Measurements from ENCODE around the gene SYT7.

The SYT7 gene

DNA sequence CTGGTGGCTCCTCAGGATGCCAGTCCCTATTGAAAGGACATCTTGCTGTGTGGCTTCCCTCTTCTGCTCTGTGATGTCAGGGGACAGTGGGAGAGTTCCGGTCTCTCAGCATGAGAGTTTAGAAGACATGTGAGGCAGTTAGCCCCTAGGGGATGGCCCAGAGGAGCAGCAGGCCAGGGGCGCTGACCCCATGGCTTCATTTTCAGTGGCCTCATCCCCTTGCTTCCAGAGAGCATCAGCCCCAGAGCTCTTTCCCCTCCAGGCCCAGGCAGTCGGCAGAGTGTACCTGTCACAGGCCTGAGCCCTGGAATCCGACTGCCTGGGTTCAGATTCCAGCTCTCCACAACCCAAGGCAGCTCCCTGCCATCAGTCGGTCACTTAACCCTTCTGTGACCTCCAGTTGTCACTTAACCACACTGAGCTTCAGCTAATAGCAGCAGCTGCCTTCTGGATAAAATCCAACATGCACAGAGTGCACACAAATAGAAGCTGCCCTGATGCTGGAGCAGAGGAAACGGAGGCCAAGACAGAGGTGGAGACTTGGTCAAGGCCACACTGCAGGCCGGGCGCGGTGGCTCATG is 86.4 kb downstream of the SYT7 start:
- no peak for DNase-seq (ENCODE audit: low read depth)
- TF ChIP-seq CTCF (IDR thresholded peaks at IDR 0.05; ENCODE audit: insufficient read depth, low read depth, low read length, missing control alignments): no peak
- H3K4me3 ChIP-seq (ENCODE audit: low read length): no peak overlapping the region

DNA sequence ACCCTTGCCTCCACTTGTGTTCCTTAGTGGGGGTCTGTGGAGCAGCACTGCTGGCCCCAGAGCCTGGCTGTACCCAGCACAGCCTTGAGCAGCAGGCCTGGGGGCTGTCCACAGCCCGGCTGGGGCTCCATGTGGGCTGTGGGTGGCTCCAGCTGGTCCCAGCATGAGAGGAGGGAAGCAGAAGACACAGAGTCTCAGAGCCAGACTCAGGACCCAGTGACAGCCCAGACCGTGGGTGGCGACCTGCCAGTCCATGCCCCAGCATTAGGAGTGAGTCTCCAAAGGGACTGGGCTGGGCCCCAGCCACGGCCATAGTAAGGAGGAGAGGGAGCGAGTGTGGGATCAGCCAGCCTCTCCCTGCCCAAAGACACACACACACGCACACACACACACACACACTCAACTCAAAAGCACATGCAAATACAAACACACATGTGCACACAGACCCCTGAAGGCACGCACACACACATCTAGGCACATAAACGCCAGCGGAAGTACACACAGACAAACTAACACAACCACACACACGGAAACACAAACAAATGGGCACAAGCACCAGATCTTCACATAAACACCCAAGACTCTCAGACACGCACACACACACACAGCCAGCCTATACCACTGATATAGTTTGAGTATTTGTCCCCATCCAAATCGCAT is 89.0 kb downstream of the SYT7 start:
- H3K4me3 ChIP-seq (ENCODE audit: low read length): no peak overlapping the region
- DNase-seq (ENCODE audit: low read depth): no peak
- no peak for TF ChIP-seq CTCF (IDR thresholded peaks at IDR 0.05; ENCODE audit: insufficient read depth, low read depth, low read length, missing control alignments)

DNA sequence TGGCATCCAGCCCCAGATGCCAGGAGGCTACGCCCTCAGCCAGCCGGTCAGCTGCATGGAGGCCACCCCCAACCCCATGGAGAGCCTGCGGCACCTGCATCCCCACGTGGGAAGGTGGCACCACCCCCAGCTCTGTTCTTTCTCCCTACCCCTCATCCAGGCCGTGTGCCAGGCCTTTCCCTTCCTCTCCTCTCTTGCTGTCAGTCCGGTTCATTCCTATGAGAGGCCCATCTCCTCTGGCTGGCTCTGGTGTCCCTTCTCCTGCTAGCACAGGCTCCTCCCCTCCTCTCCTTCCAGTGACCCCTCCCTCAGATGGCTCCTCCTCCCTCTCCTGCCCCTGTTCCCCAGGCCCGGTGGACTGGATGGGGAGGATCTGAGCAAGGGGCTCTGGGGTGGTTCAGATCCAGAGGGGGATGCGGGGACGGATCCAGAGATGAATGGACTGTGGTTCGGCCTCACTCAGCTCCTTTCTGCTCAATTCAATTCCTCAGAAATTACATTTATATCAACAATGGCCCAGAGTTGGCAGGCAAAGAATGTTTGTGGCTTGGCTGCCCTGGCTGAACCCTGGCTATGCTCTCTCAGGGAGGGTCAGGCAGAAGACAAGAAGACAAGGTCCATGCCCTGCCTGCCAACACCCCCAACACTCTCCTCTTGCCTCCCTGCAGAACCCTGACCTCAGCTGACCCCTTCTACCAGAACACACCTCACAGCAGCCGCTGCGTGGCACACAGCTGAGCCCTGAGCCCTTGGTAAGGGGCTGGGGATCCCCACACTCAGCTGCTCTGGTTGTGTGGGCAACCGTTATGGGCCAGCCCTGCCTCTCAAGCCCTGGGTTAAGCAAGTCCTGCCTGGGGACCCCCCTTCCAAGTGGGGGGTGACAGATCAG is 90.8 kb downstream of the SYT7 start:
- no peak for DNase-seq (ENCODE audit: low read depth)
- TF ChIP-seq CTCF (IDR thresholded peaks at IDR 0.05; ENCODE audit: insufficient read depth, low read depth, low read length, missing control alignments): no peak
- no peak overlapping the region for H3K4me3 ChIP-seq (ENCODE audit: low read length)

DNA sequence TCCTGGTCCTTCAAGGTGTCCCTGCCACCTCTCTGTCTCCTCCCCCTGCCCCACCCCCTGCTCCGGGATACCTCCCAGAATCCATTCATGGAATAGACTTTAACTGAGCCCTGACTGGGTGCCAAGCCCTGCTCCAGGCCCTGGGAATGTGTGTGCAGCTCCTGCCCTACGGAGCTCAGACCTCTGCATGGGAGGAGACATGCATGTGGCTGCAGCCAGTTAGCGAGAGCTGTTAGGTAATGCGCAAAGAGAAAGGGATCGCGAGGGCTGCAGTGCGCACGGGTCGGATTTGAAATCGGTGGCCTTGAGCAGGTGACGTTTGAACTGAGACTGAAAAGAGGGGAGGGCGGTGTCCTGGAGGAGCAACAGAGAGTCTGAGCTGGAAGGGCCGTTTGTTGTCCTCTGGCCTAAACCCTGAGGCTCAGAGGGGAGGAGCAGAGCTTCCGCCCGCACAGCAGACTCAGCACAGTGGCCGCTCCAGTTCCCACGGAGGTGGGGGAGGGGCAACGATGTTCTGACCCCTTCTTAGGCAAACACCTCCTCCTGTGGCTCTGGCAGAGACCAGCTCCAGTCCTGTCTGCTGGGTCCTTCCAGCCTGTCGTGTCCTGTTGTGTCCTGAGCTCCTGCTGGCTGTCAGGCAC is 92.1 kb downstream of the SYT7 start:
- TF ChIP-seq CTCF (IDR thresholded peaks at IDR 0.05; ENCODE audit: insufficient read depth, low read depth, low read length, missing control alignments): no peak
- peak overlapping the region; percentile 1 for H3K4me3 ChIP-seq (ENCODE audit: low read length)
- peak; percentile 37 for DNase-seq (ENCODE audit: low read depth)

DNA sequence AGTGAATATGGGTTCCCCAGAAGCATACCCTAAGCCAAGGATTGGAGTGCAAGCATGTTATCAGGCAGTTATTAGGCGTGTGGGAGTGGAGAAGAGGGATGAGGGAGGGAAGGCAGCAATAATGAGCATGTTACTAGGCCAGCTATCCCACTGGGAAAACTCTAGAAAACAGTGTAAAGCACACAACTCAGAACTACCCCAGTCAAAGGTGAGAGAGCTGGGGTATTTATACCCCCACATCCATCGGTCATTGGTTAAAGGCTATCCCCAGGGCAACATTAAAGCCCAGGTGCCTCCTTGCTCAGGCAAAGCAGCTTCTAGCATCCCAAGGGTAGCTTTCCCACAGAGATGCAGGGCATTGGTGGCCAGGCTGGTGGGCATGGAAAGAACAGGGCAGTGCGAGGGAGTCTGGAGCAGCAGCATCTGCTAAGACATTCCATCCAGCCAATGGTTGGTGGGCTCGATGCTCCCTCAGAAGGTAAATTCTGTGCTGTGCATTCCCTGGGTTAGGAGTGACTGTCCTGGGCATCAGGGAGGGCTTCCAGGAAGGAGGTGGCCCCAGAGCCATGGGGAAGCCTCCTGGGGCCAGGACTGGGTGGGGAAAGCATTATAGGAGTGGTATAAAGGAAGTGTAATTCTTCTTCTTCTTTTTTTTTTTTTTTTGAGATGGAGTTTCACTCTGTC is 93.4 kb downstream of the SYT7 start:
- no peak for TF ChIP-seq CTCF (IDR thresholded peaks at IDR 0.05; ENCODE audit: insufficient read depth, low read depth, low read length, missing control alignments)
- DNase-seq (ENCODE audit: low read depth): no peak
- no peak overlapping the region for H3K4me3 ChIP-seq (ENCODE audit: low read length)

- no peak overlapping the region for H3K4me3 ChIP-seq (ENCODE audit: low read length)
- no peak for TF ChIP-seq CTCF (IDR thresholded peaks at IDR 0.05; ENCODE audit: insufficient read depth, low read depth, low read length, missing control alignments)
- DNase-seq (ENCODE audit: low read depth): peak; percentile 34
Observed at GRCh38 chr11:61486779-61487178, 94.1 kb downstream of the SYT7 start.

Measured in epithelial cell of esophagus (primary cell).